HFFc6 (cell line): ENCODE results near the gene MMP20. TPM values are rescaled to one million over a fixed set of nuclear protein-coding genes. Genes with fewer than 3 reads are reported as not detected.

ENCODE experiments used
- DNase-seq: peaks from one replicate; pipeline ENCODE4 v3.0.0-alpha.2; 2018
- H3K27ac Mint-ChIP-seq: 2 replicates; pipeline ENCODE4 v1.8.0; 2020; ENCODE audit warnings: mild to moderate bottlenecking, mixed read lengths
- H3K27me3 Mint-ChIP-seq: 2 replicates; pipeline ENCODE4 v1.8.0; 2021; ENCODE audit warnings: mild to moderate bottlenecking, moderate library complexity, mixed read lengths; ENCODE audit not compliant: insufficient read depth
- H3K36me3 Mint-ChIP-seq: 2 replicates; pipeline ENCODE4 v1.8.0; 2021; ENCODE audit warnings: low read depth, mixed read lengths
- H3K4me1 Mint-ChIP-seq: 2 replicates; pipeline ENCODE4 v1.8.0; 2020; ENCODE audit warnings: low read depth, mixed read lengths
- H3K4me3 Mint-ChIP-seq: 2 replicates; pipeline ENCODE4 v1.8.0; 2020; ENCODE audit warnings: mild to moderate bottlenecking, moderate library complexity, mixed read lengths
- H3K9me3 Mint-ChIP-seq: 2 replicates; pipeline ENCODE4 v1.8.0; 2020; ENCODE audit warnings: mild to moderate bottlenecking, mixed read lengths
- total RNA-seq, 6 experiments: library from RNA; stranded (reverse); fragmentation: NEBNext Ultra II Directional; extraction: Animal tissue kit (Norgen Biotek cat#: 25700); gene quantifications; 2 replicates in 1 of 6; 3 replicates in 5 of 6; pipeline ENCODE4 v1.2.3, GENCODE V29; 2021
- TF ChIP-seq, protein P1 (sequence below): fragments of 200-600 bp; sonication (generic); IDR thresholded peaks from 2 replicates; pipeline ENCODE4 v1.5.0; 2021; ENCODE audit warnings: antibody characterized with exemption, mild to moderate bottlenecking

The MMP20 gene
- total RNA-seq, 6 experiments from 2014 or later: not detected

DNA sequence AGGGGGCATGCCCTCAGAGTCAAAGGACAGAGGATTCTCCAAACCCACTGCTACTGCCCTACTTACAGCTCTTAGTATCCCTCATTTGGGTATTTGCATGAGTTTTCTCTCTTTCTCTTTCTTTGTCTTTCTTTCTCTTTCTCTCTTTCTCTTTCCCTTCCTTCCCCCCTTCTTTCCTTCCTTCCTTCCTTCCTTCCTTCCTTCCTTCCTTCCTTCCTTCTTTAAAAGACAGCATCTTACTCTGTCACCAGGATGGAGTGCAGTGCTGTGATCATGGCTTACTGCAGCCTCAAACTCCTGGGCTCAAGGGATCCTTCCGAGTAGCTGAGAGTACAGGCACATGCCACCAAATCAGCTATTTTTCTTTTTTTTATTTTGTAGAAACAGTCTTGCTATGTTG is 80.5 kb downstream of the MMP20 start:
- Mint-ChIP-seq H3K9me3 (no peaks in the 10 kb centered on the region), H3K27me3 (peaks cover 26% of the 10 kb centered on the region), H3K4me3 (no peak overlapping the region), H3K36me3 (no peaks in the 10 kb centered on the region), H3K27ac (no peak overlapping the region), H3K4me1 (no peaks in the 10 kb centered on the region)
- no peak for DNase-seq
- TF ChIP-seq, protein P1, sequence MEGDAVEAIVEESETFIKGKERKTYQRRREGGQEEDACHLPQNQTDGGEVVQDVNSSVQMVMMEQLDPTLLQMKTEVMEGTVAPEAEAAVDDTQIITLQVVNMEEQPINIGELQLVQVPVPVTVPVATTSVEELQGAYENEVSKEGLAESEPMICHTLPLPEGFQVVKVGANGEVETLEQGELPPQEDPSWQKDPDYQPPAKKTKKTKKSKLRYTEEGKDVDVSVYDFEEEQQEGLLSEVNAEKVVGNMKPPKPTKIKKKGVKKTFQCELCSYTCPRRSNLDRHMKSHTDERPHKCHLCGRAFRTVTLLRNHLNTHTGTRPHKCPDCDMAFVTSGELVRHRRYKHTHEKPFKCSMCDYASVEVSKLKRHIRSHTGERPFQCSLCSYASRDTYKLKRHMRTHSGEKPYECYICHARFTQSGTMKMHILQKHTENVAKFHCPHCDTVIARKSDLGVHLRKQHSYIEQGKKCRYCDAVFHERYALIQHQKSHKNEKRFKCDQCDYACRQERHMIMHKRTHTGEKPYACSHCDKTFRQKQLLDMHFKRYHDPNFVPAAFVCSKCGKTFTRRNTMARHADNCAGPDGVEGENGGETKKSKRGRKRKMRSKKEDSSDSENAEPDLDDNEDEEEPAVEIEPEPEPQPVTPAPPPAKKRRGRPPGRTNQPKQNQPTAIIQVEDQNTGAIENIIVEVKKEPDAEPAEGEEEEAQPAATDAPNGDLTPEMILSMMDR: no peak

DNA sequence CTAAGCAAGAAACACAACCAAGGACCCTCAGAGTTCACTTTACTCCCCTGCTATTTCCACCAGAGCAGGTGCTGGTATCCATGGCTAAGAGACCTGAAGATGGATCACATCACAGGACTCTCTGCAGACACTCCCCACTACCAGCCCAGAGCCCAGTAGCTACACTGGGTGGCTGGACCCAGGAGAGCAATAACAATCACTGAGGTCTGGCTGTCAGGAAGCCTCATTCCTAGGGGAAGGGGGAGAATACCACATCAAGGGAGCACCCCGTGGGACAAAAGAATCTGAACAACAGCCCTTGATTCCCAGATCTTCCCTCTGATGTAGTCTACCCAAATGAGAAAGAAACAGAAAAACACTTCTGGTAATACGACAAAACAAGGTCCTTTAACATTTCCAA is 85.6 kb downstream of the MMP20 start:
- no peak for DNase-seq
- H3K9me3 Mint-ChIP-seq: no peaks in the 10 kb centered on the region
- peaks cover 25% of the 10 kb centered on the region for H3K27me3 Mint-ChIP-seq
- no peaks in the 10 kb centered on the region; the same call in 1 of the 2 replicates for H3K4me1 Mint-ChIP-seq
- H3K27ac Mint-ChIP-seq: no peak overlapping the region
- no peaks in the 10 kb centered on the region for H3K36me3 Mint-ChIP-seq
- TF ChIP-seq, protein P1: no peak
- H3K4me3 Mint-ChIP-seq: no peak overlapping the region

- TF ChIP-seq, protein P1: no peak
- no peaks in the 10 kb centered on the region for H3K36me3 Mint-ChIP-seq
- no peaks in the 10 kb centered on the region; the same call in 1 of the 2 replicates for H3K4me1 Mint-ChIP-seq
- H3K27ac Mint-ChIP-seq: no peak overlapping the region
- H3K4me3 Mint-ChIP-seq: no peak overlapping the region
- DNase-seq: no peak
- no peaks in the 10 kb centered on the region for H3K9me3 Mint-ChIP-seq
- H3K27me3 Mint-ChIP-seq: peaks cover 29% of the 10 kb centered on the region
Measured at GRCh38 chr11:102538932-102539331, 86.2 kb downstream of the MMP20 start.

GRCh38 chr11:102534261-102534872 is 90.8 kb downstream of the MMP20 start:
- Mint-ChIP-seq H3K4me3 (no peak overlapping the region), H3K27ac (no peak overlapping the region), H3K9me3 (no peaks in the 10 kb centered on the region), H3K4me1 (no peaks in the 10 kb centered on the region; the same call in 1 of the 2 replicates), H3K27me3 (peaks cover 21% of the 10 kb centered on the region), H3K36me3 (no peaks in the 10 kb centered on the region)
- TF ChIP-seq, protein P1: peak; percentile 46; the same call in 1 of the 2 replicates
- DNase-seq: no peak

- TF ChIP-seq, protein P1: no peak
- Mint-ChIP-seq H3K9me3 (no peaks in the 10 kb centered on the region), H3K4me3 (no peak within 1 kb of the TSS), H3K36me3 (no peaks in the 10 kb centered on the region), H3K27me3 (peaks cover 18% of the 10 kb centered on the region), H3K27ac (no peak within 1 kb of the TSS), H3K4me1 (no peaks in the 10 kb centered on the region; the same call in 1 of the 2 replicates)
- DNase-seq: peak; percentile 15
Measured at GRCh38 chr11:102530558-102530957, 94.6 kb downstream of the MMP20 start, which contains the start of gene MMP7. TSS of gene MMP7 (minus strand) at chr11:102530747. CDS start at chr11:102530700, 47 bp downstream.
